ENCODE results near the gene EMC9. TPM values are rescaled to one million over a fixed set of nuclear protein-coding genes. Genes with fewer than 3 reads are reported as not detected.

EMC9 gene
- total RNA-seq, 1 donor from 2014 or later: 18.5 TPM

GRCh38 chr14:24186831-24187538, 45.6 kb upstream of the EMC9 start:
- peaks cover 26% of the 10 kb centered on the region for H3K36me3 ChIP-seq (ENCODE audit: insufficient read depth, low read length)
- H3K4me1 ChIP-seq (ENCODE audit: insufficient read depth, low read length): peaks cover 14% of the 10 kb centered on the region
- H3K27me3 ChIP-seq (ENCODE audit: insufficient read depth, low read length): no peaks in the 10 kb centered on the region
- Mint-ChIP-seq H3K9me3 (ENCODE audit: unreplicated experiment) (no peaks in the 10 kb centered on the region), H3K27me3 (ENCODE audit: low read depth, unreplicated experiment) (no peaks in the 10 kb centered on the region), H3K36me3 (ENCODE audit: low read depth, unreplicated experiment) (peaks cover 6% of the 10 kb centered on the region), H3K4me1 (ENCODE audit: low read depth, unreplicated experiment) (peaks cover 15% of the 10 kb centered on the region), H3K27ac (ENCODE audit: unreplicated experiment) (peak overlapping the region; percentile 47), H3K4me3 (ENCODE audit: unreplicated experiment) (peak overlapping the region; percentile 74)
- FAIRE-seq (no peak), DNase-seq (ENCODE audit: low read depth) (no peak)
- TF ChIP-seq CTCF (IDR thresholded peaks at IDR 0.05; ENCODE audit: insufficient read depth, low read depth, low read length) (no peak), EZH2 (IDR thresholded peaks at IDR 0.05; ENCODE audit: insufficient read depth, low read length) (no peak)
- H3K9me3 ChIP-seq (ENCODE audit: insufficient read depth, low read depth, low read length): no peaks in the 10 kb centered on the region
- H3K27ac ChIP-seq (ENCODE audit: low read depth, low read length): no peak overlapping the region
- H3K4me3 ChIP-seq (ENCODE audit: insufficient read depth, low read depth, low read length): peak overlapping the region; percentile 83
- peaks cover 30% of the 10 kb centered on the region for H4K20me1 ChIP-seq (ENCODE audit: insufficient read depth, low read length)
- H3K79me2 ChIP-seq (ENCODE audit: insufficient read depth, low read length): peaks cover 39% of the 10 kb centered on the region
- peak overlapping the region; percentile 83 for H3K9ac ChIP-seq (ENCODE audit: low read length)
- H2AFZ ChIP-seq (ENCODE audit: low read depth, low read length): no peak overlapping the region
- peak overlapping the region; percentile 96 for H3K4me2 ChIP-seq (ENCODE audit: low read length)

GRCh38 chr14:24185741-24186140, 44.4 kb upstream of the EMC9 start:
- DNase-seq (ENCODE audit: low read depth): no peak
- TF ChIP-seq EZH2 (IDR thresholded peaks at IDR 0.05; ENCODE audit: insufficient read depth, low read length) (no peak), CTCF (IDR thresholded peaks at IDR 0.05; ENCODE audit: insufficient read depth, low read depth, low read length) (no peak)
- no peak overlapping the region for H3K4me3 Mint-ChIP-seq (ENCODE audit: unreplicated experiment)
- H3K27me3 Mint-ChIP-seq (ENCODE audit: low read depth, unreplicated experiment): no peaks in the 10 kb centered on the region
- no peak overlapping the region for H3K27ac Mint-ChIP-seq (ENCODE audit: unreplicated experiment)
- H3K27ac ChIP-seq (ENCODE audit: low read depth, low read length): no peak overlapping the region
- no peaks in the 10 kb centered on the region for H3K9me3 ChIP-seq (ENCODE audit: insufficient read depth, low read depth, low read length)
- no peak overlapping the region for H3K4me3 ChIP-seq (ENCODE audit: insufficient read depth, low read depth, low read length)
- no peak overlapping the region for H3K4me2 ChIP-seq (ENCODE audit: low read length)
- peaks cover 32% of the 10 kb centered on the region for H4K20me1 ChIP-seq (ENCODE audit: insufficient read depth, low read length)
- no peak for FAIRE-seq
- H3K36me3 Mint-ChIP-seq (ENCODE audit: low read depth, unreplicated experiment): peaks cover 12% of the 10 kb centered on the region
- H3K9ac ChIP-seq (ENCODE audit: low read length): no peak overlapping the region
- no peaks in the 10 kb centered on the region for H3K9me3 Mint-ChIP-seq (ENCODE audit: unreplicated experiment)
- H3K36me3 ChIP-seq (ENCODE audit: insufficient read depth, low read length): peaks cover 25% of the 10 kb centered on the region
- H3K79me2 ChIP-seq (ENCODE audit: insufficient read depth, low read length): peaks cover 32% of the 10 kb centered on the region
- H2AFZ ChIP-seq (ENCODE audit: low read depth, low read length): no peak overlapping the region
- H3K27me3 ChIP-seq (ENCODE audit: insufficient read depth, low read length): no peaks in the 10 kb centered on the region
- peaks cover 14% of the 10 kb centered on the region for H3K4me1 ChIP-seq (ENCODE audit: insufficient read depth, low read length)
- peaks cover 15% of the 10 kb centered on the region for H3K4me1 Mint-ChIP-seq (ENCODE audit: low read depth, unreplicated experiment)

- Mint-ChIP-seq H3K9me3 (ENCODE audit: unreplicated experiment) (no peaks in the 10 kb centered on the region), H3K27ac (ENCODE audit: unreplicated experiment) (no peak overlapping the region), H3K27me3 (ENCODE audit: low read depth, unreplicated experiment) (no peaks in the 10 kb centered on the region), H3K4me1 (ENCODE audit: low read depth, unreplicated experiment) (peaks cover 14% of the 10 kb centered on the region), H3K36me3 (ENCODE audit: low read depth, unreplicated experiment) (peaks cover 12% of the 10 kb centered on the region), H3K4me3 (ENCODE audit: unreplicated experiment) (no peak overlapping the region)
- Histone ChIP-seq H2AFZ (ENCODE audit: low read depth, low read length) (no peak overlapping the region), H3K4me1 (ENCODE audit: insufficient read depth, low read length) (peaks cover 14% of the 10 kb centered on the region), H3K27ac (ENCODE audit: low read depth, low read length) (no peak overlapping the region), H4K20me1 (ENCODE audit: insufficient read depth, low read length) (peaks cover 39% of the 10 kb centered on the region), H3K4me3 (ENCODE audit: insufficient read depth, low read depth, low read length) (no peak overlapping the region), H3K27me3 (ENCODE audit: insufficient read depth, low read length) (no peaks in the 10 kb centered on the region), H3K4me2 (ENCODE audit: low read length) (no peak overlapping the region), H3K79me2 (ENCODE audit: insufficient read depth, low read length) (peaks cover 28% of the 10 kb centered on the region), H3K36me3 (ENCODE audit: insufficient read depth, low read length) (peaks cover 31% of the 10 kb centered on the region), H3K9me3 (ENCODE audit: insufficient read depth, low read depth, low read length) (no peaks in the 10 kb centered on the region), H3K9ac (ENCODE audit: low read length) (no peak overlapping the region)
- FAIRE-seq: no peak
- DNase-seq (ENCODE audit: low read depth): no peak
- TF ChIP-seq EZH2 (IDR thresholded peaks at IDR 0.05; ENCODE audit: insufficient read depth, low read length): no peak
- no peak for TF ChIP-seq CTCF (IDR thresholded peaks at IDR 0.05; ENCODE audit: insufficient read depth, low read depth, low read length)
These were observed 43.6 kb upstream of the EMC9 start for GRCh38 chr14:24185026-24185425.
